ENCODE results near the gene TIMM8A. TPM values are rescaled to one million over a fixed set of nuclear protein-coding genes. Genes with fewer than 3 reads are reported as not detected.

TIMM8A gene
- total RNA-seq, 1 experiment from 2014 or later: 24.9 TPM

GRCh38 chrX:101397779-101398178 lies 49.2 kb upstream of the TIMM8A start:
- Histone ChIP-seq H3K79me2 (ENCODE audit: insufficient read depth, low read length) (peaks cover 16% of the 10 kb centered on the region), H3K9me3 (ENCODE audit: control insufficient read depth in 1 of 2, insufficient read depth in 1 of 2, low read depth in 1 of 2, low read length in 2 of 2) (no peaks in the 10 kb centered on the region), H3K4me3 (replicated peaks in 1 of 2; ENCODE audit: low read depth in 1 of 2, low read length in 2 of 2) (no peak overlapping the region), H4K20me1 (ENCODE audit: insufficient read depth) (no peaks in the 10 kb centered on the region), H3K9ac (ENCODE audit: low read length) (no peak overlapping the region), H3K4me1 (ENCODE audit: control insufficient read depth in 1 of 2, insufficient read depth in 2 of 2, low read length in 2 of 2) (no peaks in the 10 kb centered on the region), H2AFZ (ENCODE audit: low read depth, low read length, poor library complexity, severe bottlenecking) (no peak overlapping the region), H3K36me3 (ENCODE audit: control insufficient read depth in 1 of 2, insufficient read depth in 2 of 2, low read length in 2 of 2) (peaks cover 9 to 10% of the 10 kb centered on the region in 2 experiments; a peak in 3 of 4 replicates), H3K9me2 (ENCODE audit: insufficient read depth) (no peaks in the 10 kb centered on the region), H3K4me2 (ENCODE audit: low read length) (no peak overlapping the region), H3K27ac (ENCODE audit: low read depth, low read length) (no peak overlapping the region; the same call in 1 of the 2 replicates), H3K27me3 (ENCODE audit: insufficient read depth, low read length) (no peaks in the 10 kb centered on the region)
- intact Hi-C loops (cut with micrococcal nuclease): no loop called here
- ChIA-PET CTCF (no interaction called here), POLR2A (interaction anchor here (1.1 kb wide), 1 partner anchor 10 kb away, joined by 4 read pairs; the partner anchor contains the start of gene GLA), RAD21 (ENCODE audit: low non-redundant PET in 1 of 2, low total read pairs in 2 of 2, uncharacterized antibody in 2 of 2, unreplicated experiment in 2 of 2) (no interaction called here)
- ATAC-seq (peak; percentile 52), DNase-seq (ENCODE audit: low read depth, low spot score) (no peak)
- no TSS peak for BruUV-seq (replicated peaks)
- TF ChIP-seq ZFX (IDR thresholded peaks at IDR 0.05) (no peak), POLR2A (IDR thresholded peaks at IDR 0.05; ENCODE audit: borderline replicate concordance, extremely low read depth, insufficient read depth, insufficient read length) (no peak), SRF (IDR thresholded peaks at IDR 0.05; ENCODE audit: low read depth) (no peak), YY1 (IDR thresholded peaks at IDR 0.05; ENCODE audit: extremely low read depth, insufficient replicate concordance, low read depth, low read length) (no peak), SIN3A (IDR thresholded peaks at IDR 0.05; ENCODE audit: low read depth) (no peak), POLR2AphosphoS5 (IDR thresholded peaks at IDR 0.05; ENCODE audit: low read depth, low read length) (no peak), ZNF274 (IDR thresholded peaks at IDR 0.05; ENCODE audit: low read depth, low read length) (no peak), EZH2phosphoT487 (IDR thresholded peaks at IDR 0.05; ENCODE audit: borderline replicate concordance) (no peak), CBX3 (IDR thresholded peaks at IDR 0.05; ENCODE audit: low read depth) (no peak), EGR1 (IDR thresholded peaks at IDR 0.05; ENCODE audit: low read depth) (no peak)

GRCh38 chrX:101395789-101396188 lies 47.2 kb upstream of the TIMM8A start:
- ChIA-PET CTCF (no interaction called here), POLR2A (no interaction called here), RAD21 (ENCODE audit: low non-redundant PET in 1 of 2, low total read pairs in 2 of 2, uncharacterized antibody in 2 of 2, unreplicated experiment in 2 of 2) (no interaction called here)
- intact Hi-C loops (cut with micrococcal nuclease): no loop called here
- Histone ChIP-seq H3K79me2 (ENCODE audit: insufficient read depth, low read length) (peaks cover 35% of the 10 kb centered on the region), H3K4me3 (replicated peaks in 1 of 2; ENCODE audit: low read depth in 1 of 2, low read length in 2 of 2) (no peak overlapping the region), H3K9me3 (ENCODE audit: control insufficient read depth in 1 of 2, insufficient read depth in 1 of 2, low read depth in 1 of 2, low read length in 2 of 2) (no peaks in the 10 kb centered on the region), H4K20me1 (ENCODE audit: insufficient read depth) (no peaks in the 10 kb centered on the region), H3K9ac (ENCODE audit: low read length) (no peak overlapping the region), H3K36me3 (ENCODE audit: control insufficient read depth in 1 of 2, insufficient read depth in 2 of 2, low read length in 2 of 2) (peaks cover 8 to 22% of the 10 kb centered on the region in 2 experiments; a peak in 3 of 4 replicates), H2AFZ (ENCODE audit: low read depth, low read length, poor library complexity, severe bottlenecking) (no peak overlapping the region), H3K4me2 (ENCODE audit: low read length) (no peak overlapping the region), H3K27ac (ENCODE audit: low read depth, low read length) (no peak overlapping the region), H3K9me2 (ENCODE audit: insufficient read depth) (no peaks in the 10 kb centered on the region), H3K27me3 (ENCODE audit: insufficient read depth, low read length) (no peaks in the 10 kb centered on the region), H3K4me1 (ENCODE audit: control insufficient read depth in 1 of 2, insufficient read depth in 2 of 2, low read length in 2 of 2) (peaks cover 0 to 10% of the 10 kb centered on the region in 2 experiments; a peak in 2 of 4 replicates)
- TF ChIP-seq SP1 (IDR thresholded peaks at IDR 0.05; ENCODE audit: low read depth): no peak
- TF ChIP-seq RAD21 (IDR thresholded peaks at IDR 0.05; ENCODE audit: low read depth): no peak
- DNase-seq (ENCODE audit: low read depth, low spot score): no peak
- no peak for ATAC-seq
- no TSS peak for BruUV-seq (replicated peaks)

All from HCT116 (cell line).